GM18868 (cell line): ENCODE results near the gene PAFAH1B1.

ENCODE experiments used
- ATAC-seq: cut with Tn5 transposase; IDR thresholded peaks from one replicate; pipeline ENCODE4 v1.9.1; 2021; ENCODE audit warnings: mild to moderate bottlenecking, moderate library complexity; ENCODE audit not compliant: unreplicated experiment

The PAFAH1B1 gene

DNA sequence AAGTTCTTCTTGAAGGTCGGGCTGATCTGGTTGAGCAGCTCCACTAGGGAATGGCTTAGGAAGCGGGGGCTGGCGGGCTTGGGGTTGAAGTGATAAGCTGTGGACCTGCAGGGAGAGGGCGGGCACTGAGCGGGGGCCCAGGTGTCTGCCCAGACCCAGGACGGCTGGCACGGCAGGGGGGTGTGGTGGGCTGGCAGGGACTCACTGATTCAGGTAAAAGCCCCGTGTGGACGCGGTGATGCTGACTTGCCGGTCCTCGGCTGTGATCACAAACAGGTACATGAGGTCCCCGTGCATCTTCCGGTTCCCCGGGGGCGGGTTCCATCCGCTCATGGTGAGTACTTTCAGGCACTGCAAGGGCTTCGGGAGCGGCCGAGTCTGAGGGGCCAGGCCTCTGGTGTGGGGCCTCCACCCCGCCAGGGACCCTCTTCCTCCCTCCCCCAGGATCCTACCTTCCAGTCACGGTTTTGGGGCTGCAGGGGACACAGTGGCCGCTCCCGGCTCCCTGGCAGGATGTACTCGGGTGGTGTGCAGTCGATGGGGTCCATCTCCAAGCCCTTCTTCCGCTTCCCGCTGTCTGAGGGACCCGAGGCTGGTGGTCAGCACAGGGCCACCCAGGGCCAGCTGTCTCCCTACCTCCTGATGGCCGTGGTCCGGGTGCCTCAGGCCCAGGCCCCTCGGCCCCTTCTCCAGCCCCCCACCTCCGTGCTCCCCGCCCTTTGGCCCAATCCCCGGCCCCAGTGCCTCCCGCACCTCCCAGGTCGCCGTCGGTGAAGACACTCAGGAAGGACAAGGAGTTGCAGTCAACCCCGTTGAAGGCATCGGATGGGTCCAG, 107.9 kb downstream of the PAFAH1B1 start:
- ATAC-seq, result no peak

DNA sequence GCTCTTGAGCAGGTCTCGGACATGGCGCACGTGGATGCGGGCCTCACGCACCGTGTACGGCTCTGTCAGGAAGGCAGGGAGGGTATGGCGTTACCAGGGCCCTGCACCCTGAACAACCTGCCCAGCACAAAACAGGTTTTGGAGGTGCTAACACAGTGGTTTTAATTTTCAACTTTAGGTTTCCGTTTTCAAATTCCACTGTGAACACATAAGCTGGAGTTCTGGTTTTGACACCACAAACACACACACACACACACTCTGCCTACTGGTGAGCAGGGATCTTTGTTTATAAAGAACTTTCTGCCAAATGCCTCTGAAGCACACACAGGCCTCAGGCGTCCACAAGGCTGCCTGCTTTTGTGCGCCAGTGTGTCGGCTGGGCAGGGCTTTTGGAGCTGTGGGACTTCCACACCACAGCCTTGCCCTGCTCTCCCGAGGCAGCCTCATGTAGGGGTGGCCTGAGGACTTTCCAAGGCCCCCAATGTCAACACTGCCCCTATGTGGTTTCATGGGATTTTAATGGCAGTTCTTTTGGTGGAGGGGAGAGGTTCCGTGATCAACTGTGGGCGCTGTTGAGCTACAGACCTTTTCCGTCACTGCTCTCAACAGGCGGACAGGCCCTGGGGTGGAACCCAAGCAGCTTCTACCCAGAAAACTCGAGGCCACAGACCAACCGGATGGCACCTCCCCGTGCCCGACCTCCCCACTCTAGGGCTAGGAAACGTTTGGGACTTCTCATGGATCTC, 108.7 kb downstream of the PAFAH1B1 start:
- no peak for ATAC-seq

DNA sequence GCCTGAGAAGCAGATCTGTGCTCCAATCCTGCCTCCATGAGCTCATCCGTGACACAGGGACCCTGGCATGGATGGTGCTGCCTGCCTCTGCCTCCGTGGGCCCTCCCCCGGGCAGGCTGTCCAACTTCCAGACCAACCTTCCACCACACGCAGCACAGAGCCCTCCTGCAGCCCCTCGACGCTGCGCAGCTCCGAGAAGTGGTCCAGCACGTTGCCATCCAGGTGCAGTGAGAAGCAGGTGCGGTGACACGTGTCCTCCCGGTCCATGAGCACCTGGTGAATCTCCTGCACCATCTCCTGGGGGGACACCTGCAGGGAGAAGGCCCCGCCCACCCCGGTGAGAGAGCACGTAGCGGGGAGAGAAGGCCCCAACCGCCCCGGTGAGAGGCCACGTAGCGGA, 109.7 kb downstream of the PAFAH1B1 start:
- no peak for ATAC-seq

- ATAC-seq, result no peak
Measured at GRCh38 chr17:2703606-2704005, 110.2 kb downstream of the PAFAH1B1 start.

DNA sequence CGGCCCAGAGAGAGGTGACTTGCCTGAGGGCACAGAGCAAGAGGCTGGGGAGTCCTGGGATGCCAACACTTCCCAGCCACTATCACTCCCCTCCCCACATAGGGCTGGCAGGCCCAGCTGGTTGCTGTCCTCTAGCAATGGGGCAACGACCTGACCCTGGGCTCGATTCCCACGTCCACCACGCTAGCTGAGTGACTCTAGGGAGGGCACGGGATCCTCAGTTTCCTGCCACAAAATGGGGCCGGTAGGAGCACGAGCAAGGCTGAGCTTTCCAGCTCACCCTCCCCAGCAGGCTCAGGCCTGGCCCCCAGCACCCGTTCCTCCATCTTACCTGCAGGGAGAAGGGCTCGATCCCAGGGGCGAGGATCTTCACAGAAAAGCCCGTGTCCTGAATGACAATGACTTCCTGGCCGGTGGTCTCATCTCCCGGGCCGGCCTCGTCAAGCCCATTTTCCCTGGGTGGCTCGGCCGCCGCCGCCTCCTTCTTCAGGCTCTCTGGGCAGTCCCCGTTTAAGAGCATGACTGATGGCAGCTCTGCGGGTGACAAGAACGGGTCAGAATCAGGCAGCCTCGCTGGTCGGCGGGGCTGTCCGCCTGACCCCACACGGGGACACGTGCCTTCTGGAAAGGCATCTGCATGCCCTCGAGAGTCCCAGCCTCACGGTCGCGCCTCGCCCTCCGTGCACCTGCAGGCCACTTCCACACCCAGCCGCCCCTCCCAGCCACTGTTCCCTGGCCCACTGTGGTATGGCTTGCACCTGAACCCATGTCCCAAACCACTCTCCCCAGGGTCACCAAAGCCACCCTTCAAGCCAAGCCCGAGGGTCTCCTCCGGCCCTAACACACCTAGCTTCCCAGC, 110.8 kb downstream of the PAFAH1B1 start:
- no peak for ATAC-seq

- ATAC-seq, result no peak
Measured at GRCh38 chr17:2704890-2705248, 111.4 kb downstream of the PAFAH1B1 start.

GRCh38 chr17:2705263-2705662, 111.8 kb downstream of the PAFAH1B1 start:
- ATAC-seq, result no peak

DNA sequence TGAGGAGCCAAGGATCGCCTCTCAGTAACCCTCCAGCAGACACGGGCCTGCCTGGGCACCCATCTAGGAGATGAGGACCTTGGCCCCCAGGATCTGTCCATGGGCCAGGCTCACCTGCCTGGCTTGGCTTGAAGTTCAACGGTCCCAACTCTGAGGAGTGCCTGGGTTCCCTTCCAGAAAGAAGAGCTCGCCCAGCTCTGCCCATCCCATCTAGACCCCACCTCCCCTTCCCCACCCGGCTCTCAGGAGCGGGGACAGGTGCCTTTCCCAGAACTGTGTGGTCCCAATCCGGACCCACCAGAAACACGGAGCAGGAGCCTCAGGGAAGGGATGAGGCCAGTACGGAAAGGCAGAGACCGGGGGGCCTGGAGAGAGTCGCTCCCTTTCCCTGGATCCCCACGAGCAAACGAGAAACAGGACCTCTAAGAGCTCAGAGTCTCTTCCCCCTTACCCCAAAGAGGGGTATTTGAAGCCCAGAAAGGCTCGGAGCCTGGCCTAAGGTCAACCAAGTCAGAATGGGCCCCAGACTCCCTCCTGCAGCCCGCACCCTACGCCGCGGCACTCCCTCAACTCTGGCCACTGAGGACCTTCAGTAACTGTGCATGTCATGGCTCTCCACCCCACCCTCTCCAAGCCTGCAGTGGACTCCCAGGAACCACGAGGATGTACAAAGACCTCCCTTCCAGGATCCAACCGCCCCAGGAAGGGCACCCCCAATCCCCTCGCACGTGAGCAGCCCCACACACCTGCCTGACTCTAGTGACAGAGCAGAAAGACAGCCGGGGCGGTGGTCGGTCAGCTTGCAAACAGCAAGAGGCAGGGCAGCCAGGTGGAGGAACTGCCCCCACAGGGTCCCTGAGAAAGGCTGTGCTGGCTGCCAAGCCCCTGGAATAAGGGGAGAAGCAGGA, 112.7 kb downstream of the PAFAH1B1 start:
- no peak for ATAC-seq

DNA sequence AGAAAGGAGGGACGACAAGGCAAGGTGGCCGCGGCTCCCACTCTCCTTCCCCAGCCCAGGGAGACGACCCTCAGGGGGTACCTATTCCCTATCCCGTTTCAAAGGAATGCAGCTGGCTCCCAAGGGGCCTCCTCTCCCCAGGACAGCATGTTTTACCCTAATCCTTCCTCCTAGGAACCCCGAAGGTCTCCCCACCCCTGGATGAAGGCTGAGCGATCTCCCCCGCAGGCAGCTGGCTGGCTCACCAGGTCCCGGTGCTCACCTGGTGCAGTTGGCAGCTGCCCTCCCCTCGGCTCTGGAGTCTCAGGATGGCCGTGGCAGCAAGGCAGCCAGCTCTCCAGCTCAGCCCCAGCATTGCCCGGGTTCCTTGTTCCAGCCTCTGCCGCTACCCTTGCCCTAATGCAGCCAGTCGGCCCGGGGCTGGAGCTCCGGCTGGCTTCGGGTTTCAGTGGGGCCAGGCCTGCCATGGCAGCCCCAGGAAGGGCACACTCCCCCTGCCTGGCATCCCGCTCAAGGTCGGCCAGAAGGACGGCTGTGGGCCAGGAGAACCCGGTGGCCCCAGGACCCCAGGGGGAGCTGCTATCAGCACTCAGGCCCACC, 113.6 kb downstream of the PAFAH1B1 start:
- no peak for ATAC-seq

DNA sequence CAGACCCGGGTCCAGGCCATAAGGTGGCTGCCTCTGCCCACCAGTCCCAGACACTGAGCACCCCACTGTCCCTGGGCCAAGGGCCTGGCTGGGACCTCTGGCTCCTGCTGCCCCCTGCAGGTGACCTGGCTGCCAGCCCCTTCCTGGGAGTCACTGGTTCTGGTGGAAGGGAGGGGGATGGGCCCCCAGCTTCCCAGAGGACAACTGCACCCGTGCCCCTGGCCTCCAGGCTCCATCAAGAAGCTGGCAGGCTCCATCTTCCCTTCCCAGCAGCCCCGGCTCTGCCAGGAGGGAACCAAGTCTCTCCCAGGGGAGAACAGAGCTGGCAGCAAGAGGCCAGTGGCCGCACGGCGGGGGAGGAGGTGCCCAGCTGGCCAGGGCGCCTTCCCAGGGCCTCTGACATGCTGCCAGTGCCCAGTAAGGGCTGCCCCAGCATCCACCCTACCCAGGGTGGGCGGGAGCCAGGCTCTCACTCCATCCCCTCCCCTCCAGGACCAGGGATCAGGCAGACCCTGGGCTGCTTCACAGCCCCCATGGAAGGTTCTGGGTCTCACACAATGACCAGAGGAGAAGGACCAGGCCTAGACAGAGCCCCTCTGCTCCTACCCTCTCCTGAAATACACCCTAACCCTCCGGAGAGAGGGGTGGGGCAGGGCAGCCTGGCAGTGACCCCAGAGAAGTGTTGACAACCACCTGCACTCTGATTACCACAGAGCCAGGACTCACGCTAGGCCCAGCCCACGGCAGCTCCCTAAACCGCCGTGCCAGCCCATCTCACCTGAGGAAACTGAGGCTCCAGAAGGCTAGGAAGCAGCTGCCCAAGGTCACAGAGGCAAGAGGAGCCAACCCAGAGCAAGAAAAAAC, 114.5 kb downstream of the PAFAH1B1 start:
- ATAC-seq, result no peak

GRCh38 chr17:2708585-2709182, 115.2 kb downstream of the PAFAH1B1 start:
- no peak for ATAC-seq

DNA sequence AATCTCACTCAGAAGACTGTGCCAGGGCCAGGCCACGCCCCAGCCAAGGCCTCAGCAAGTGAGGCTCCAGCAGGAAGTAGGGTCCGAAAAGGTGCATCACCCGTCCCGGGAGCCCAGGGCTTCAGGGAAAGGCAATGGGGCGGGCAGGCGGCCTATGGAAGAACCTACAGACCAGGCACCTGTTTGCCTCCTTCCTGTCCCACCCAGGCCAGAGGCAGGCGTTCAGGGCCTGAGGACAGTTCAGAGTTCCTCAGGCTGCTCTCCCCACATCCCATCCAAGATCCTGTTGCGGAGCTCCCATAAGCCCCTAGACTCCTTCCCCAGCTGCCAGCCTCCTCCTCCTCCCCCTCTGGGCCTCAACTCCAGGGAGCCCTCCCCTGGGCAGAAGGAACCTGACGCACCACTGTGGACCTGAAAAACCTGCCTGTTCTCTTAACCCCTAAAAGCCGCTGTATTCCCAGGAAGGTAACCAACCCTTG, 115.8 kb downstream of the PAFAH1B1 start:
- no peak for ATAC-seq

GRCh38 chr17:2710071-2710802, 116.8 kb downstream of the PAFAH1B1 start:
- ATAC-seq, result no peak

- ATAC-seq, result peak; percentile 23
Measured at GRCh38 chr17:2710803-2711607, 117.6 kb downstream of the PAFAH1B1 start.

DNA sequence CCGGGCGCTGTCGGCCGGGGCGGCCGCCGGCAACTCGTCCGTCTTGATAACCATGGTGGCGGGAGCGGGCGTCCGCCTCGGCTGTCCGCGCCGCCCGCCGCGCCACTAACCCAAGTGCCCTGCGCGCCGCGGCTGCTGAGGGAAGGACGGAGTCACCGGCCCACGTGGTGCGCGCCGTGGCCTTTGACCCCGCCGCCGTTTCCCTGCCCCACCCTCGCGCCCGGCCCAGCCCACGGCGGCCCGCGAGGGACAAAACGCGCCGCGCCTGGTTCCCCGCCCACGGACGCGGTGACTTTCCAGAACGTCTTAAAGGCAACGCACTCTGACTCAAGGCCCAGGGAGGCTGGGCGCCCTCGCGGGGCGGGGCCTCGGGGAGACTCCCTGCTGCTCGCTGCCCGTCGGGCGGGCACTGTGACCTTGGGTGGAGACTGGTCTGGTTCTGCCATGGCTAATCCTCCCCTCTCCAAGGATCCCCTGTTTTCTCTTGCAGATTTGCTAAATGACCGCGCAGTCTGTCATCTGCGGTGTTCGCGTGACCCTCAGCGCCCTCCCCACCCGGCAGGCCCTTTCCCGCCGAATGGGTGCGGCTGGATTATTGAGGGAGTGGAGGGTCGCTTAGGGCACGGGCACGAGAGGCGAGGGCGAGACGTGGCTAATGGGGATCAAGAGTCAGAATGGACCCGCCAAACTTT, 118.3 kb downstream of the PAFAH1B1 start, which contains the start of gene CLUH:
TSS of gene CLUH (minus strand) at position 157 of the 692 bp plus-strand sequence. CDS start at position 54, 103 bp downstream.
- ATAC-seq, result peak; percentile 71
